Kidney (tissue), 14 donors: Measurements from ENCODE around the gene TTLL11. TPM values are rescaled to one million over a fixed set of nuclear protein-coding genes. Genes with fewer than 3 reads are reported as not detected.
"Not testable (repeated sequence)": the region's sequence is repeated elsewhere in the genome, so short reads cannot be mapped to it uniquely, and the experiment has no call there.

Experiments used
- DNase-seq, 5 donors: peaks; one replicate each; pipeline ENCODE4 v3.0.0-alpha.2; 2013 to 2020
- FAIRE-seq: peaks from 2 replicates; lab custom pipeline; 2012; peaks lifted over from hg19 to GRCh38; lab: Jason Lieb, UNC
- H3K27ac ChIP-seq, 2 donors: one replicate each; pipeline ENCODE4 v1.7.0; 2013; ENCODE audit warnings: low read depth in 2 of 2, low read length in 2 of 2, inconsistent platforms in 1 of 2
- H3K27me3 ChIP-seq: one replicate; pipeline ENCODE4 v1.7.1; 2013; ENCODE audit warnings: low read length, inconsistent platforms; ENCODE audit not compliant: control insufficient read depth, insufficient read depth
- H3K36me3 ChIP-seq, 3 donors: one replicate each; pipeline versions ENCODE4 v1.7.0 to v1.7.1; 2013; ENCODE audit warnings: low read length in 3 of 3, control low read depth in 1 of 3, inconsistent platforms in 1 of 3; ENCODE audit not compliant: insufficient read depth in 3 of 3, control insufficient read depth in 2 of 3
- H3K4me1 ChIP-seq, 3 donors: one replicate each; pipeline versions ENCODE4 v1.7.0 to v1.7.1; 2013; ENCODE audit warnings: low read length in 3 of 3, inconsistent platforms in 1 of 3, low read depth in 1 of 3; ENCODE audit not compliant: control insufficient read depth in 2 of 3, insufficient read depth in 2 of 3
- H3K4me3 ChIP-seq, 3 donors: one replicate each; pipeline versions ENCODE4 v1.7.0 to v1.8.1; 2013; ENCODE audit warnings: low read length in 3 of 3, control low read depth in 1 of 3, inconsistent platforms in 1 of 3
- H3K9ac ChIP-seq, 3 donors: one replicate each; pipeline versions ENCODE4 v1.7.0 to v1.7.1; 2013; ENCODE audit warnings: low read length in 3 of 3, control low read depth in 1 of 3, inconsistent platforms in 1 of 3
- H3K9me3 ChIP-seq, 3 donors: one replicate each; pipeline versions ENCODE4 v1.7.0 to v1.7.1; 2013; ENCODE audit warnings: low read length in 3 of 3, control low read depth in 1 of 3, inconsistent platforms in 1 of 3; ENCODE audit not compliant: control insufficient read depth in 2 of 3, insufficient read depth in 1 of 3
- CTCF ChIP-seq: IDR thresholded peaks from 3 replicates; pipeline ENCODE4 v1.5.1; 2012; ENCODE audit warnings: mild to moderate bottlenecking, moderate library complexity, borderline replicate concordance; ENCODE audit not compliant: insufficient read depth; ENCODE audit errors: extremely low read depth
- intact Hi-C: fragments of 100-400 bp; cut with DNase I; formaldehyde crosslinking; loops from one replicate; pipeline ENCODE4 v1.11.1; 2022
- polyA plus RNA-seq: library from polyadenylated mRNA; stranded (reverse); fragments of 350-450 nt; fragmentation: Illumina TruSeq; extraction: RNeasy Lipid Tissue Mini Kit (QIAGEN cat#74804); gene quantifications from one replicate; pipeline ENCODE4 v1.2.3, GENCODE V29; 2014; ENCODE audit warnings: low read depth, low replicate concordance; ENCODE audit not compliant: insufficient read depth
- total RNA-seq: library from RNA; stranded (reverse); fragmentation: NEBNext Ultra II Directional; extraction: Animal tissue kit (Norgen Biotek cat#: 25700); gene quantifications from one replicate; pipeline ENCODE4 v1.2.1, GENCODE V29; 2021
- donor health status: control.
- donor health status: control.
- donor health status: control.
- donor health status: control.
- donor health status: control.
- donor health status: DM: yes; HTN: yes; CAD: no.
- donor health status: Normal renal cell carcinoma (clear cell type).

TTLL11 gene
- total and polyA plus RNA-seq, 2 donors from 2014 or later, result 2.3 to 10.0 TPM

GRCh38 chr9:121895818-121896544 is 197.1 kb downstream of the TTLL11 start:
- no peak for TF ChIP-seq CTCF
- DNase-seq (peak in 1 of 5 donors; percentile 53), FAIRE-seq (no peak)
- Histone ChIP-seq H3K9me3 (peaks cover 0 to 4% (median 4%) of the 10 kb centered on the region in 3 donors), H3K36me3 (peaks cover 0 to 6% (median 0%) of the 10 kb centered on the region in 3 donors), H3K4me3 (peak overlapping the region in 1 of 3 donors; percentile 1), H3K4me1 (peaks cover 0 to 2% (median 0%) of the 10 kb centered on the region in 3 donors), H3K9ac (no peak overlapping the region), H3K27ac (no peak overlapping the region), H3K27me3 (peaks cover 2% of the 10 kb centered on the region)
- intact Hi-C loops, result no loop called here

- TF ChIP-seq CTCF, result no peak
- intact Hi-C loops, result no loop called here
- no peak for FAIRE-seq
- DNase-seq, result no peak
- Histone ChIP-seq H3K36me3 (peaks cover 0 to 6% (median 0%) of the 10 kb centered on the region in 3 donors), H3K27ac (no peak overlapping the region), H3K9ac (no peak overlapping the region), H3K9me3 (peaks cover 0 to 4% (median 3%) of the 10 kb centered on the region in 3 donors), H3K27me3 (peaks cover 2% of the 10 kb centered on the region), H3K4me3 (peak overlapping the region in 1 of 3 donors; percentile 28), H3K4me1 (peaks cover 0 to 2% (median 0%) of the 10 kb centered on the region in 3 donors)
Observed at GRCh38 chr9:121895358-121895757, 197.8 kb downstream of the TTLL11 start.

- intact Hi-C loops, H3K9me3 ChIP-seq, H3K27ac ChIP-seq, H3K27me3 ChIP-seq, DNase-seq, H3K36me3 ChIP-seq, H3K4me3 ChIP-seq, H3K4me1 ChIP-seq, H3K9ac ChIP-seq, FAIRE-seq: not testable (repeated sequence)
Observed at GRCh38 chr9:121894380-121894779, 198.7 kb downstream of the TTLL11 start.

GRCh38 chr9:121893786-121894185 is 199.3 kb downstream of the TTLL11 start:
- DNase-seq (no peak), FAIRE-seq (no peak)
- Histone ChIP-seq H3K4me3 (no peak overlapping the region), H3K27me3 (peaks cover 2% of the 10 kb centered on the region), H3K9ac (no peak overlapping the region), H3K9me3 (peaks cover 0 to 4% (median 0%) of the 10 kb centered on the region in 3 donors), H3K36me3 (peaks cover 0 to 6% (median 0%) of the 10 kb centered on the region in 3 donors), H3K4me1 (peaks cover 0 to 2% (median 0%) of the 10 kb centered on the region in 3 donors), H3K27ac (no peak overlapping the region)
- intact Hi-C loops, result no loop called here
- no peak for TF ChIP-seq CTCF
